Measurements from ENCODE around the gene ATP9B.

ATP9B gene

DNA sequence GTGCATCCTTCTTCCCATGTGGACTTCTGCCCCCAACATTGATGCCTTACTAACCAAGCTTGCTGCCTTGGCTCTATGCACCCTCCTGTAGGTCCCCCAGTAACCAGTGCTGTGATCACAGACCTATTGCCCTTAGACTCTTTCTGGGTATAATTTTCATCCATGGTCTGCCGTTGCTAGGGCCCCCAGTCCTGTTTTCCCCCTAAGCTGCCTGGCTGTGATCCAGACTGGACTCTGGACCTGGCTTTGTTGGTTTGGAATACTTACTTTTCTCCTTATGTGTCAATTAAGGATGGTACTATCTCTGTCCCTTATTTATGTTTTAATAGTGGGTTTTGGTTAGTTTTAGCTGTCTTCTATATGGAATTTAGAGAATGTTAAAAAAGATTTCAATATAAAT, 26.0 kb downstream of the ATP9B start:
- TF ChIP-seq, protein P1, sequence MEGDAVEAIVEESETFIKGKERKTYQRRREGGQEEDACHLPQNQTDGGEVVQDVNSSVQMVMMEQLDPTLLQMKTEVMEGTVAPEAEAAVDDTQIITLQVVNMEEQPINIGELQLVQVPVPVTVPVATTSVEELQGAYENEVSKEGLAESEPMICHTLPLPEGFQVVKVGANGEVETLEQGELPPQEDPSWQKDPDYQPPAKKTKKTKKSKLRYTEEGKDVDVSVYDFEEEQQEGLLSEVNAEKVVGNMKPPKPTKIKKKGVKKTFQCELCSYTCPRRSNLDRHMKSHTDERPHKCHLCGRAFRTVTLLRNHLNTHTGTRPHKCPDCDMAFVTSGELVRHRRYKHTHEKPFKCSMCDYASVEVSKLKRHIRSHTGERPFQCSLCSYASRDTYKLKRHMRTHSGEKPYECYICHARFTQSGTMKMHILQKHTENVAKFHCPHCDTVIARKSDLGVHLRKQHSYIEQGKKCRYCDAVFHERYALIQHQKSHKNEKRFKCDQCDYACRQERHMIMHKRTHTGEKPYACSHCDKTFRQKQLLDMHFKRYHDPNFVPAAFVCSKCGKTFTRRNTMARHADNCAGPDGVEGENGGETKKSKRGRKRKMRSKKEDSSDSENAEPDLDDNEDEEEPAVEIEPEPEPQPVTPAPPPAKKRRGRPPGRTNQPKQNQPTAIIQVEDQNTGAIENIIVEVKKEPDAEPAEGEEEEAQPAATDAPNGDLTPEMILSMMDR (IDR thresholded peaks at IDR 0.05; ENCODE audit: borderline replicate concordance, insufficient read depth, low read depth, low read length) = no peak
- no peak overlapping the region for H3K4me3 ChIP-seq (ENCODE audit: low read depth, low read length)

DNA sequence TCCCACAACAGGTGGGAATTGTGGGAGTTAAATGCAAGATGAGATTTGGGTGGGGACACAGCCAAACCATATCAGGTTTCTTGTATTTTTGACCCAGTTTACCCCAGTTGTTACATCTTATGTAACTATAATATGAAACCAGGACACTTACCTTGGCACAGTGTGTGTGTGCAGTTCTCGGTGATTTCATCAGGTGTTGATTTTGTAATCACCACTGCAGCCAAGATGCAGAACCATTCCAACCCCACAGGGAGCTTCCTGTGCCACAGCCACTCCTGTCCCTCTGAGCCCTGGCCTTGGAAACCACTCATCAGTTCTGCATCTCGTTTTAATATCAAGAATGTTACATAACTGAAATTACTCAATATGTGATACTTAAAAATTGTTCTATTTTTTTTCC, 31.8 kb downstream of the ATP9B start:
- TF ChIP-seq, protein P1 (IDR thresholded peaks at IDR 0.05; ENCODE audit: borderline replicate concordance, insufficient read depth, low read depth, low read length) = no peak

DNA sequence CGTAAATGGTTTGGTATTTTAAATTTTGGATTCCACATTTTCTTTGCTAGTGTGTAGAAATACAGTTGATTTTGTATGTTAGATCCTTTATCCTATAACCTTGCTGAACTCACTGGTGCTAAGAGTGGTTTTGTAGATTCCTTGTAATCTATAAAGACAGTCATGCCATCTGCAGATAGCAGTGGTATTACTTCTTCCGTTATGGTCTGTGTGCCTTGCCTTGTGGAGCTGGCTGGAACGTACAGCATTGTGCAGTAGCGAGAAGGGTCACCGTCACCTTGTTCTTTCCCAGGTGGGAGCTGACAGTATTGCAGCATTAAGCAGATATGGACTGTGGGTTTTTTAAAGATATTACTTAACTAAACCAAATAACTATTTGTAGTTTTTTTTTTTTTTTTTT, 33.7 kb downstream of the ATP9B start:
- no peak overlapping the region for H3K4me3 ChIP-seq (ENCODE audit: low read depth, low read length)
- TF ChIP-seq, protein P1 (IDR thresholded peaks at IDR 0.05; ENCODE audit: borderline replicate concordance, insufficient read depth, low read depth, low read length) = no peak

More for the DNA sequence above, 31.8 kb downstream of the ATP9B start:
- no peak overlapping the region for H3K4me3 ChIP-seq (ENCODE audit: low read depth, low read length)

DNA sequence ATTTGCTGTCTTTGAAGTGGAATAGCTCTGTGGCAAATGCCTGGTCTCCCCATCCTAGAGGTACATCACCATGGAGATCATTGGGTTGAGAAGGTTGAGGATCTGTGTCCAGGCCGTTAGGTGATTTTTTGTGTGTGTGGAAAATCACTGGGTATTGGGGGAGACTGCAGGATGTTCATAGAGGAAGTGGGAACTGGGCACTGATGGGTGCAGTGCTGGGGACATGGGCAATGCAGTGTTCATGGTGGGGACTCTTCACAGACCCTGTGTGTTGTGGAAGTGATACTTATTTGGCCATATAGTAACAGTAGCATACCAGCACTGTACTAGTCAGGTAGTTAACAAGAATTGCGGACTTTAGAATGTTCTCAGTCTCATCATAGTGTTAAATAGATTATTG, 34.9 kb downstream of the ATP9B start:
- no peak overlapping the region for H3K4me3 ChIP-seq (ENCODE audit: low read depth, low read length)
- TF ChIP-seq, protein P1 (IDR thresholded peaks at IDR 0.05; ENCODE audit: borderline replicate concordance, insufficient read depth, low read depth, low read length) = no peak

DNA sequence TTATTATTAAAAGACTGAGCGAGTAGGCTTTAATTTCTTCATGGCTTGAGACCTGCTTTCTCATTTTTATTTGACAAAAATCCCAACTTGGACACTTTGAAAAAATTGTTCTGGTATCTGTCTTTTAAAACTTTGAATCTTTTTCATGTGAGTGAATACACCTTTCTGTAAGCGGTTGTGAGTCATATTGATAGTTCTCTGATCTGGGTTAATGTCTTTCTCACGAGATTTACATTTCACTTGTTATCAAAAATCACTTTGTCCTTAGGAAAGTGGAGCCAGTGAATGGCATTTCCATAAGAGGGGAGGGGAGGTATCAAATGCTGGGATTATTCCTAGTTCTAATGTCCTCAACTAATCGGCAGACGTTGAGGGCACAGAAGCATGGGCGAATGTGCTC, 36.3 kb downstream of the ATP9B start:
- TF ChIP-seq, protein P1 (IDR thresholded peaks at IDR 0.05; ENCODE audit: borderline replicate concordance, insufficient read depth, low read depth, low read length) = no peak
- H3K4me3 ChIP-seq (ENCODE audit: low read depth, low read length) = no peak overlapping the region

DNA sequence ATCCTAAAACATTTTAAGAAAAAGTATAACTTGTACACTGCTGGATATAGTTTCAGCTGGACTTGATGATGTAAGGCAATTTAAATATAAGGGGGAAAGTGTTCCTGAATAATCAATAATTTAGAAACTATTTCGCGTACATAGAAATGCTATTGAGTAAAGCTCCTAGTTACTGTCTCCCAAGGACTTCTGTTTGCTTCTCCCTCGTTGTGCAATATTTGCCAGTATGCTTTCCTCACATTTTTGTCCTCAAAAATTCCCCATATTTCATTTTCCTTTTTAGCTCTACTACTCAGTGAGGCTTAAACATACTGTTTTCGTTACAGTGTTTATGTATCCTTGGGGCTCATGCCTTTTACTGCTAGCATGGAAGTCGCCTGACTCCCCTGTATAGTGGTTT, 36.9 kb downstream of the ATP9B start:
- TF ChIP-seq, protein P1 (IDR thresholded peaks at IDR 0.05; ENCODE audit: borderline replicate concordance, insufficient read depth, low read depth, low read length) = no peak
- H3K4me3 ChIP-seq (ENCODE audit: low read depth, low read length) = no peak overlapping the region

DNA sequence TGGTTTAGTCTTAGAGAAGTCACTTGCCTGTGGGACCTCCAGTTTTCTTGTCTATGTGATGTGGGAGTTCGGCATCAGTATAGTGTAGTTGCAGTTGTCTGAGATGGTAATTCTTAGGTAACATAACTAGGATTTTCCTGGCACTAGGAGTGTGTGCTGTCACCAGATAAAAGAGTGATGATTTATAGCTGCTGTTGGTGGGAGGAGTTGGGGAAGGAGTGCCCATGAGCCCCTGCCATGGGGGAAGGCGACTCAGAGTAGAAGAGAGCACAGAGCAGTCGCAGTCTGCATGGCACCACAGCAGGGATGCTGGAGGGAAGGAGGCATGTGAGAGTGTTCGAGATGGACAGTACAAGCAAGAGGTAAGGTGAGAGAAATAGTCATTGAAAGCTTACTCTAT, 38.7 kb downstream of the ATP9B start:
- TF ChIP-seq, protein P1 (IDR thresholded peaks at IDR 0.05; ENCODE audit: borderline replicate concordance, insufficient read depth, low read depth, low read length) = no peak
- no peak overlapping the region for H3K4me3 ChIP-seq (ENCODE audit: low read depth, low read length)
